ENCODE data around the gene ADAMTS17. TPM values are rescaled to one million over a fixed set of nuclear protein-coding genes. Genes with fewer than 3 reads are reported as not detected.

The ADAMTS17 gene
- total RNA-seq, 6 experiments from 2014 or later: 14.6 to 34.7 (median 24.2) TPM

GRCh38 chr15:100009372-100009771 is 332.4 kb downstream of the ADAMTS17 start:
- Histone ChIP-seq H3K4me3 (no peak overlapping the region), H3K4me1 (no peaks in the 10 kb centered on the region), H3K27me3 (no peaks in the 10 kb centered on the region), H3K9me3 (no peaks in the 10 kb centered on the region), H3K36me3 (no peaks in the 10 kb centered on the region), H3K27ac (no peak overlapping the region)
- TF ChIP-seq, protein P1, sequence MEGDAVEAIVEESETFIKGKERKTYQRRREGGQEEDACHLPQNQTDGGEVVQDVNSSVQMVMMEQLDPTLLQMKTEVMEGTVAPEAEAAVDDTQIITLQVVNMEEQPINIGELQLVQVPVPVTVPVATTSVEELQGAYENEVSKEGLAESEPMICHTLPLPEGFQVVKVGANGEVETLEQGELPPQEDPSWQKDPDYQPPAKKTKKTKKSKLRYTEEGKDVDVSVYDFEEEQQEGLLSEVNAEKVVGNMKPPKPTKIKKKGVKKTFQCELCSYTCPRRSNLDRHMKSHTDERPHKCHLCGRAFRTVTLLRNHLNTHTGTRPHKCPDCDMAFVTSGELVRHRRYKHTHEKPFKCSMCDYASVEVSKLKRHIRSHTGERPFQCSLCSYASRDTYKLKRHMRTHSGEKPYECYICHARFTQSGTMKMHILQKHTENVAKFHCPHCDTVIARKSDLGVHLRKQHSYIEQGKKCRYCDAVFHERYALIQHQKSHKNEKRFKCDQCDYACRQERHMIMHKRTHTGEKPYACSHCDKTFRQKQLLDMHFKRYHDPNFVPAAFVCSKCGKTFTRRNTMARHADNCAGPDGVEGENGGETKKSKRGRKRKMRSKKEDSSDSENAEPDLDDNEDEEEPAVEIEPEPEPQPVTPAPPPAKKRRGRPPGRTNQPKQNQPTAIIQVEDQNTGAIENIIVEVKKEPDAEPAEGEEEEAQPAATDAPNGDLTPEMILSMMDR (IDR thresholded peaks at IDR 0.05): no peak
- no peak for TF ChIP-seq POLR2A (IDR thresholded peaks at IDR 0.05)
- intact Hi-C loops (cut with DNase I): no loop called here
- DNase-seq: no peak
- 100% methylated on average over 4 of the region's 7 CpGs for WGBS (ENCODE audit: insufficient coverage, low coverage, low lambda C conversion rate, missing lambda C conversion rate)
- ATAC-seq: no peak

DNA sequence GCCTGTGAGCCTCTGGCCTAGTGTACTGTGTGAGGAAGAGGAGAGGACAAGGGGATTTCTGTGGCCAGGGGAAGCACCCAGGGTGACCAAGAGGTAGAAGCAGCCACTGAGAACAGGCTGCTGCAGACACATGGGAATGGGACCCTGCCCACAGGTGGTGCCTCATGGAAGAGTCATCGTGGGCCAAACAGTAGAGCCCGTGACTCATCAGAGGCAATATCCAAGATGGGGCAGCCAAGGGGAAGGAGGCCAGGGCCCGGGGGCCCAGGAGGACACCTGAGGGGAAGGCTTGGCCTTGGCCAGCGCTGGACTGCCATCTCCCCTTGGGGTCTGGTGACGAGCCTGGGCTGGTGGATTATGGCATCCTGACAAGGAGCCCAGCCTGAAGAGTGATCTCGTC is 333.5 kb downstream of the ADAMTS17 start:
- TF ChIP-seq, protein P1 (IDR thresholded peaks at IDR 0.05): no peak
- no peak for TF ChIP-seq POLR2A (IDR thresholded peaks at IDR 0.05)

GRCh38 chr15:100007609-100008008 is 334.2 kb downstream of the ADAMTS17 start:
- Histone ChIP-seq H3K9me3 (no peaks in the 10 kb centered on the region), H3K4me1 (no peaks in the 10 kb centered on the region), H3K4me3 (no peak overlapping the region), H3K27ac (no peak overlapping the region), H3K36me3 (no peaks in the 10 kb centered on the region), H3K27me3 (no peaks in the 10 kb centered on the region)
- DNase-seq (no peak), ATAC-seq (peak in 1 of 4 donors; percentile 21)
- 86% methylated on average over 7 of the region's 10 CpGs for WGBS (ENCODE audit: insufficient coverage, low coverage, low lambda C conversion rate, missing lambda C conversion rate)
- intact Hi-C loops (cut with DNase I): no loop called here
- TF ChIP-seq POLR2A (IDR thresholded peaks at IDR 0.05): no peak
- TF ChIP-seq, protein P1 (IDR thresholded peaks at IDR 0.05): no peak

More for the DNA sequence above, 333.5 kb downstream of the ADAMTS17 start:
- H3K4me3 ChIP-seq: no peak overlapping the region
- H3K27ac ChIP-seq: no peak overlapping the region
- DNase-seq (no peak), ATAC-seq (peak in 1 of 4 donors; percentile 43)
- H3K9me3 ChIP-seq: no peaks in the 10 kb centered on the region
- no peaks in the 10 kb centered on the region for H3K36me3 ChIP-seq
- no peaks in the 10 kb centered on the region for H3K27me3 ChIP-seq
- WGBS (ENCODE audit: insufficient coverage, low coverage, low lambda C conversion rate, missing lambda C conversion rate): 100% methylated on average over 1 of the region's 6 CpGs
- intact Hi-C loops (cut with DNase I): no loop called here
- no peaks in the 10 kb centered on the region for H3K4me1 ChIP-seq

- Histone ChIP-seq H3K27ac (no peak overlapping the region), H3K4me3 (no peak overlapping the region), H3K27me3 (no peaks in the 10 kb centered on the region), H3K4me1 (no peaks in the 10 kb centered on the region), H3K9me3 (no peaks in the 10 kb centered on the region), H3K36me3 (no peaks in the 10 kb centered on the region)
- DNase-seq: no peak
- intact Hi-C loops (cut with DNase I): no loop called here
- WGBS (ENCODE audit: insufficient coverage, low coverage, low lambda C conversion rate, missing lambda C conversion rate): 100% methylated on average over 2 of the region's 5 CpGs
- ATAC-seq: no peak
- TF ChIP-seq, protein P1 (IDR thresholded peaks at IDR 0.05): no peak
- TF ChIP-seq POLR2A (IDR thresholded peaks at IDR 0.05): no peak
Measured at GRCh38 chr15:100005715-100006114, 336.1 kb downstream of the ADAMTS17 start.

DNA sequence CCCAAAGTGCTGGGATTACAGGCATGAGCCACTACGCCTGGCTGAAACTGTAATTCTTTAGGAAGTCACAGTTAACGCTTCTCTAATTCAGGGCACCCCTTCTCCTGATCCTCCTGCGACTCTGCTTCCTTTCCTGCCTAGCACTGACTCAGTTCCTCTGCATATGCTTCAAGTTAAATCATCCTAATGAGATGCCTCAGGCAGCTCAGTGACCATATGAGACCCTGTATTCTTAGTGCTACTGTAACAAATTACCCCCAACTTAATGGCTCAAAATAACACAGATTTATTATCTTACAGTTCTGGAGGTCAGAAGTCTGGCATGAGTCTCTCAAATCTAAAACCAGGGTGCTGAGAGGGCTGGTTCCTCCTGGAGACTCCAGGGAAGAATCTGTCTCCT is 336.8 kb downstream of the ADAMTS17 start:
- no peak for DNase-seq
- intact Hi-C loops (cut with DNase I): no loop called here
- ATAC-seq: no peak
- H3K4me3 ChIP-seq: no peak overlapping the region
- no peak overlapping the region for H3K27ac ChIP-seq
- H3K27me3 ChIP-seq: no peaks in the 10 kb centered on the region
- no peaks in the 10 kb centered on the region for H3K9me3 ChIP-seq
- WGBS (ENCODE audit: insufficient coverage, low coverage, low lambda C conversion rate, missing lambda C conversion rate): no CpG with 5 or more reads among the region's 3 CpGs
- no peaks in the 10 kb centered on the region for H3K4me1 ChIP-seq
- no peaks in the 10 kb centered on the region for H3K36me3 ChIP-seq
- no peak for TF ChIP-seq POLR2A (IDR thresholded peaks at IDR 0.05)
- TF ChIP-seq, protein P1 (IDR thresholded peaks at IDR 0.05): no peak

Data from right lobe of liver (tissue), 6 donors.